Cardiac fibroblast (primary cell): ENCODE data around the gene RPL29.

Source experiments
- DNase-seq, 2 donors: peaks; one replicate each; pipeline versions ENCODE4 v3.0.0 to v3.0.0-alpha.2; 2010; ENCODE audit warnings: low read depth in 2 of 2
- H3K4me3 ChIP-seq, 2 donors: replicated peaks in 1 of 2; 1 replicate in 1 of 2; 2 replicates in 1 of 2; pipeline ENCODE4 v1.5.1; 2011; ENCODE audit warnings: low read depth in 2 of 2, low read length in 2 of 2, mild to moderate bottlenecking in 2 of 2, moderate library complexity in 1 of 2
- TF ChIP-seq, protein P1 (sequence below): IDR thresholded peaks from one replicate; pipeline ENCODE4 v1.5.1; 2011; ENCODE audit warnings: low read depth, mild to moderate bottlenecking, low read length, inconsistent platforms

Gene RPL29

GRCh38 chr3:51988286-51989146, 7.2 kb downstream of the RPL29 start:
- no peak for DNase-seq
- TF ChIP-seq, protein P1, sequence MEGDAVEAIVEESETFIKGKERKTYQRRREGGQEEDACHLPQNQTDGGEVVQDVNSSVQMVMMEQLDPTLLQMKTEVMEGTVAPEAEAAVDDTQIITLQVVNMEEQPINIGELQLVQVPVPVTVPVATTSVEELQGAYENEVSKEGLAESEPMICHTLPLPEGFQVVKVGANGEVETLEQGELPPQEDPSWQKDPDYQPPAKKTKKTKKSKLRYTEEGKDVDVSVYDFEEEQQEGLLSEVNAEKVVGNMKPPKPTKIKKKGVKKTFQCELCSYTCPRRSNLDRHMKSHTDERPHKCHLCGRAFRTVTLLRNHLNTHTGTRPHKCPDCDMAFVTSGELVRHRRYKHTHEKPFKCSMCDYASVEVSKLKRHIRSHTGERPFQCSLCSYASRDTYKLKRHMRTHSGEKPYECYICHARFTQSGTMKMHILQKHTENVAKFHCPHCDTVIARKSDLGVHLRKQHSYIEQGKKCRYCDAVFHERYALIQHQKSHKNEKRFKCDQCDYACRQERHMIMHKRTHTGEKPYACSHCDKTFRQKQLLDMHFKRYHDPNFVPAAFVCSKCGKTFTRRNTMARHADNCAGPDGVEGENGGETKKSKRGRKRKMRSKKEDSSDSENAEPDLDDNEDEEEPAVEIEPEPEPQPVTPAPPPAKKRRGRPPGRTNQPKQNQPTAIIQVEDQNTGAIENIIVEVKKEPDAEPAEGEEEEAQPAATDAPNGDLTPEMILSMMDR = no peak
- H3K4me3 ChIP-seq = no peak overlapping the region

- TF ChIP-seq, protein P1 = no peak
- H3K4me3 ChIP-seq = no peak overlapping the region
- no peak for DNase-seq
Observed at GRCh38 chr3:51987568-51987967, 8.1 kb downstream of the RPL29 start.

DNA sequence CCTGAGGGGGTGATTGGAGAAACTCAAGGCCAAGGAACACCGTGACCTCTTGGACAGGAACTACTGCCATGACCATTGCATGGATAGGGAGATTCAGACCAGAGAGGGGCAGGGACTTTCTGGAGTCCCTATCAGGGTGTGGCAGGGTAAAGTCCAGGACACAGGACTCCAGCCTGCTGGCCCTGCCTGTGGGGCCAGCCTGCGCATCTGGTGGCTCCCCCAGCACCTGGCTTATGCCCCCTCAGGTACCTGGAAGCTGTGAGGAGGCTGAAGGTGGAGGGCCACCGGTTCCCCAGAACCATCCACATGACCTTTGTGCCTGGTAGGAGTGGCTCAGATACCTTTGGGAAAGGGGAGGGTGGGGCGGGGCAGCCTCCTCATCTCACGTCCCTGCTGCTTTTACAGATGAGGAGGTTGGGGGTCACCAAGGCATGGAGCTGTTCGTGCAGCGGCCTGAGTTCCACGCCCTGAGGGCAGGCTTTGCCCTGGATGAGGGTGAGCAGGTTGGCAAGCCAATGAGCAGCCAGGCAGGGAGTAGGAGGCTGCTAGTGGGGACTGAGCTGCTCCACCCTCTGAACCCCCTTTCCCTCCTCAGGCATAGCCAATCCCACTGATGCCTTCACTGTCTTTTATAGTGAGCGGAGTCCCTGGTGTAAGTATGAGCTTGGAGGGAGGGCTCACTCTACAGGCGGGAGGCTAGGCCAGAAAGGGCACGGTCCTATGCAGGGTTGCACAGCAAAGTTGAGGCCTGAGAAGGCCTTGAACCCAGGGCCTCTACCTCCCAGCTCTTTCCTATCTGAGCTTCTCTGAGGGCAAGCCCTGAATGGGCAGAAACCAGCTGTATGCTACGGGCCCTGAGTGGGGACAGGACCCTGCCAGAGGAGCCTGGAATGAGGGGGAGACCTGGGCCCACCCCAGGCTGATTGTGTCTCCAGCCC, 9.4 kb downstream of the RPL29 start:
- no peak for DNase-seq
- TF ChIP-seq, protein P1 = no peak
- no peak overlapping the region for H3K4me3 ChIP-seq

DNA sequence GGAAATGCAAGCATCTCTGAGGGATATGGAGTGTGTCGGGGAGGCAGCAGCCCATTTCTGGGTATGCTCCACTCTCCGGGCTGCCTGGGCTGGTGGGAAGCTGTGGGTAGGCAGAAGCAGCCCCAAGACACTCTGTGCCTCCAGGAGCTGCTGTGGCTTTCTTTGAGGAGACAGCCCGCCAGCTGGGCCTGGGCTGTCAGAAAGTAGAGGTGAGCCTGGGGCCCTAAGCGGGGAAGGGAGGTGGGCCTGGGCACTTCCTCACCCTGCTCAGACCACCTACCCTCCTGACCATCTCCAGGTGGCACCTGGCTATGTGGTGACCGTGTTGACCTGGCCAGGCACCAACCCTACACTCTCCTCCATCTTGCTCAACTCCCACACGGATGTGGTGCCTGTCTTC, 10.6 kb downstream of the RPL29 start:
- TF ChIP-seq, protein P1 = no peak
- H3K4me3 ChIP-seq = no peak overlapping the region
- no peak for DNase-seq

GRCh38 chr3:51984269-51984647, 11.4 kb downstream of the RPL29 start:
- no peak for DNase-seq
- H3K4me3 ChIP-seq = no peak overlapping the region
- TF ChIP-seq, protein P1 = no peak

- H3K4me3 ChIP-seq = peak overlapping the region; percentile 60 to 72
Observed at GRCh38 chr3:51983578-51984268, 12.0 kb downstream of the RPL29 start.

More at GRCh38 chr3:51983578-51984268, 12.0 kb downstream of the RPL29 start:
- DNase-seq = no peak
- TF ChIP-seq, protein P1 = no peak
